ENCODE measurements around the gene ELMO1. TPM values are rescaled to one million over a fixed set of nuclear protein-coding genes. Genes with fewer than 3 reads are reported as not detected.

Gene ELMO1
- total RNA-seq, 2 donors from 2014 or later, result 15.6 to 24.6 TPM

DNA sequence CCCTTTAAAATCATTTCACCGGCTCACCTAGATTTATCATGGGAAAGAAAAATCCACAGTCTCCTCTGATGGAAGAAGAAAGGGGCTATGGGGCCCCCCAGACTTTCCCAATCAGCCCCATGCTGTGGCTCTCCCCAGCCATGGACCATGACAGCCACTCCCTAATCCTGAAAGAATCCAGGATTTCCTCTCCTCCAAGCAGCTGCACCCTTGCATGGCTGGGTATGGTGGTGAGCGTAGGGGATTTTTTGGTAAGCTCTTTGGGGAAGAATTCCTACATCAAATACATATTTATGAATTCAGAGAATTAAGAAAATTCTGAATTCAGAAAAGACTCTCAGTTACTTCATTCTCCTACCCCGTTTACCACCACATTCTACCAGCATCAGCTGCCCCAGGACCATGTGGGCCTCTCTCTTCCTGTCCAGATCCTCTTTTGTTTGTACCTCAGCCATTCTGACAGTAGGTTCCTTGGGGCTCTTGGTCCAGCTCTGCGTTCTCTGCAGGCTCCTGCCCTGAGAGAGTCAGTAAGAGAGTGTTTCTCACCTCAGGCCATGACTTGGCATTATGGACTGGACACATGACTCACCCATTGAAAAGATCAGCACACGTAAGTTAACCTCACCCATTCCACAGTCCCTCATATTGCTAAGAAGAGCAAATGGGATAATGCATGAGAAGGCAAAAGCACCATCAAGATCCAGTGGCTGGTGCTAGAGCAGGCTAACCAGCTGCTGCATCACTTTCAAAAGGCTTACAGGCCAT is 337.8 kb downstream of the ELMO1 start:
- DNase-seq (no peak), ATAC-seq (peak in 1 of 2 donors; percentile 51)
- intact Hi-C loops (cut with DNase I), result no loop called here

DNA sequence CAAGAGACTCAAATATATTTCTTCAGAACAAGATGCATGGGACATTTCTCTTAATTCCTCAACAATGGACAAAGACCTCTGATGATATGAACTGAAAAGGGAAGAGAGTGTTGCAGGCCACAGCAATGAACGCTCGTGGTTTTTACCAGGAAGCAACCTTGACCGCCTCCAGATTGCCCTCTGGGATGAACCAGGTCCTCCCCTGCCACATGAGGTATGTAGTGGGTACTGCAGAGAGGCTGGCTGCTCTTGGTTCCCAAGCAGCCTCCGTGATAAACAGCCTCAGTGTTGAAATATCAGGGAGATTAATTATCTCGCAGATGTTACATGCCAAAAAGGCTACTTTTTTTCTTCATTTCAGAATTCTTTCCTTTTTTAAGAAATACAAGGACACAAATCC is 338.8 kb downstream of the ELMO1 start:
- DNase-seq (no peak), ATAC-seq (peak in 1 of 2 donors; percentile 91)
- intact Hi-C loops (cut with DNase I), result no loop called here

DNA sequence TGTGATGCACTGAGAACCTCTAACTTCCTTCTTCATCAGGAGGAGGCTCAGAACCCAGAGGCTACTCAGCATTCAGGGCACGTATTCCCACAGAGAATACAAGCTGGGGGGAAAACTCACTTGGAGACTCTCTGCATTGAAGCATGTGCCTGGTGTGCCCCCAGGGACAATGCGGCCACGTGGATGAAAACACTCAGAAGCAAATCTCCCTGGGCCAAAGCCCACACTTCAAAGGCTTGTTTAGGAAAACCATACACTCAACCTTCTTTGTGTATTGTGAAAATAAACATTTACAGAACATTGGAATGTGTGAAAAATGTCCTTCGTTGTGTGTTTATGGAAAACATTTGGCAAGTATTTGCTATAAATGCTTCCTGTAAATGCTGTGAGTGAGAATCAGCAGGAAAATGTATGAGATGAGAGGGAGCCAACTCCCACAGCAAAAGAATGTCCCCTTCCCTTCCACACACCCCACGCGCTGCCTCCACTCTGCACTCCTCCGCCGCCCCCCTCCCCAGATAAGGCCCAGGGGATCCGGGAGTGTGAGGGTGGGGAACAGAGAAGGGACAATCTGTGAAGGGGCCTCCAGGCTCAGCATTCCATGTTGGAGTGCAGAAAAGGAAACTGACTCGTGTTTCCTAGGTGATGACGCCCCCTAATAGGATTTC is 339.5 kb downstream of the ELMO1 start:
- intact Hi-C loops (cut with DNase I), result no loop called here
- ATAC-seq (no peak), DNase-seq (no peak)

DNA sequence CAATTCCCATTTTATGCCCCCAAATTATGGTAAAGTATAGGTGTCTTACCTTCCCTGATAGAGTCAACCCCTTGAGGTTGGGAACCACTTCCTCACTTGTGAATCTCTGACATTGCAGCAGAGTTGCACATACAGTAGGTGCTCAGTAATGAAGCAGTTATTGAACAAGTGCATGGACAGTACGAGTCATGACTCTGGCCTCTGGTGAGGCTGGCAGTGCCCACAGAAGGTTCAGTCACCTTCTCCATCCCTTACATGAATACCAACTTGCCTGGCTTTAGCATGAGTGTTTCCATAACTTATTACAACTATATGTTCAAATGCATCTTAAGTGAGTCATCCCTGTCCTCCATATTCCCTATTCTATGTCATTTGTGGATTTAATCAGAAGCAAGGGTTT is 340.0 kb downstream of the ELMO1 start:
- intact Hi-C loops (cut with DNase I), result no loop called here
- ATAC-seq, result no peak
- no peak for DNase-seq

DNA sequence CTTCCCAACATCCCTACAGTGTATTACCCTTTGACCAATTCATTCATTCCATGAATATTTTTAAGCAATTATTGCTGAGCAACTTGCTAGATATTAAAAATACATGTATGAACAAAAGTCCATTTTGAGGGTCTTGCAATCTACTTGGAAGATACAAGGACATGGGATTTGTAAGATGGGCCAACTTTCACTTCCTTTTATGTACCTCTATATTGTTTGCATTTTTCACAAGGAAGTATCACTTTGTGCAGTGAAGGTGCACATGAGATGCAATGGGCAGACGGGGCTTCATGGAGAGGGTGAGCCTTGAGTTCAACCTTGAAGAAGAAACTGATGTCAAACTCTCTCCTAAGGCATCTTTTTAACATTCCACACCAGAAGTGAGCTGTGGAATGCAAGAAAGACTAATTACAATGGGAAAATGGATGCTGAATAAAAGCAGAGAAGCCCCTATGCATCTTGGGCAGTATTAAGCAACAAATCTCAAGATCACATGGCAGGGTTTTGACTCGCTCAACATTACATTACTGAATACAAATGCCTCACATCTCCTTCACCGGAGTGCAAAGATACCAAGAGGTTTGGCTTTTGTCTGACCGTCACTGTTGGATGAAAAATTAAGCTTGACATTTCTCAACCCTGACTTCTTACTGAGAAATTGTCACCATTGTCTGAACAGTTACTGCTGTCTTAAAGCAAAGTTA is 341.5 kb downstream of the ELMO1 start:
- DNase-seq, result no peak
- ATAC-seq, result no peak
- intact Hi-C loops (cut with DNase I), result no loop called here

DNA sequence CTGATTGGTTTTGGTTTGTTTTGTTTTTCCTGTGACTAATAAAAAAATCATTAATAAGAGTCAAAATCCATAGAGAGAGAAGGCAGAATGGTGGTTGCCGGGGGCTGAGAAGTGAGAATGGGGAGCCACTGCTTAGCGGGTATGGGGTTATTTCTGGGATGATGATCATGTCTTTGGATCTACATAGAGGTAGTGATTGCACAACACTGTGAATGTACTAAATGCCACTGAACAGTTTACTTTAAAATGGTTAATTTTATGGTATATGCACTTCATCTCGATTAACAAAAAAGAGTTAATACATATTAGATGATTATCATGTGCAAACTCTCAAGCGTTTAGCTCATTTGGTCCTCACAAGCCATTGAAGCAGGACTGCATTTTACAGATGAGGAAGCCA is 342.9 kb downstream of the ELMO1 start:
- DNase-seq (no peak), ATAC-seq (no peak)
- intact Hi-C loops (cut with DNase I), result no loop called here

DNA sequence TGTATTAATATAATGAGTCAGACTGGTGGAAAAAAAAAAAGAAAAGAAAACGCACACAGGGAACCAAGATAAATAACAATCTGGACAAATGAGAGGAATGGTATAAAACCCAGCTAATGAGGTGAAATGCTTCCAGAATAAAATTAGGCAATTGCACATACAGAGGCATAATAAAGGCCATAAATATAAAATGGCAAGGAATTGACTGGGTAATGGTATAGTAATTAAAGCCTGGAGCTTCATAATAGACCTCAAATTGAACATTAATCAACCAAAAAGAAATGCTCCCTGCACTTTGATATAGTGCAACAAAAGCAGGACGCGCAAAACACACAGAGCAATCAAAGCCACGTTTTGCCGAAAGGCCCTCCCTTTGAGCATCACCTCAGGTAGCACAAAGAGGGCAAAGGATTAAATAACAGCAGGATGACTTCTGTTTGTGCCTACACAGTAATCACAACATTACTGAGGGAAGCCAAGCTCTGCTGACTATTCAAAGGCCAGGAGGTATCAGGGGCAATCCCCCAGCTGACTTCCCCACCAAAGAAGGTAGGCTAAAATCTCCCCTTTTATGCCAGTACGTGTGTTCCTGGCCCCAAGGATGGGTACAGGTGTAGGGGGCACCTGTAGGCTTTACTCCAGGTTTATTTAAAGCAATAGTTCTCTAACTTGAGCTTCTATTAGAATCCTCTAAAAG is 343.7 kb downstream of the ELMO1 start:
- intact Hi-C loops (cut with DNase I), result no loop called here
- no peak for ATAC-seq
- DNase-seq, result no peak

DNA sequence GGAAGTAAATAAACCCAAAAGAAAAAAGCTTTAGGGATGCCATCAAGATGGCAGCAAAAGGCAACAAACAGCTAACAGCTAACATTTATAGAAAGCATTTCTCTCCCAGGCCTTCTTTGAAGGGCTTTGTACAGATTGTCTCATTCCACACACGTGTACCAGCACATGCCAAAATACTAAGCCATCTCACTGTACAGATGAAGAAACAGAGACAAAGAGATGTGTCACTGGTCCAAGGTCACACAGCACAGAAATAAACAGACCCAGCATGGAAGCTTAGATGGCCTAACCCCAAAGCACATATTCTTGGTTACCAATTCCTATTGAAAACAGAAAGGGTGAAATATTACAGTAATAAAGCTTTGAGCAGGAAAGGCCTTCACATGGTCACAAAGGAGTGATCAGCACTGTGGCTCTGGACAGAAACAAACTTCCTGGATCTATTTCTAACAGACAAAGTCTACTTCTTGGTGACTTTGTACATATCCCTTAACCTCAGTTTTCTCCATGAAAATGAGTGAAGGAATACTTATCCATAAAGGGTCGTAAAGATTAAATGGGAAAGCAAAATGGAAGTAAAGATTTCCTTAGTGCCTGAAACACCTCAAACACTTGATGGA is 346.0 kb downstream of the ELMO1 start:
- ATAC-seq (no peak), DNase-seq (no peak)
- intact Hi-C loops (cut with DNase I), result no loop called here

DNA sequence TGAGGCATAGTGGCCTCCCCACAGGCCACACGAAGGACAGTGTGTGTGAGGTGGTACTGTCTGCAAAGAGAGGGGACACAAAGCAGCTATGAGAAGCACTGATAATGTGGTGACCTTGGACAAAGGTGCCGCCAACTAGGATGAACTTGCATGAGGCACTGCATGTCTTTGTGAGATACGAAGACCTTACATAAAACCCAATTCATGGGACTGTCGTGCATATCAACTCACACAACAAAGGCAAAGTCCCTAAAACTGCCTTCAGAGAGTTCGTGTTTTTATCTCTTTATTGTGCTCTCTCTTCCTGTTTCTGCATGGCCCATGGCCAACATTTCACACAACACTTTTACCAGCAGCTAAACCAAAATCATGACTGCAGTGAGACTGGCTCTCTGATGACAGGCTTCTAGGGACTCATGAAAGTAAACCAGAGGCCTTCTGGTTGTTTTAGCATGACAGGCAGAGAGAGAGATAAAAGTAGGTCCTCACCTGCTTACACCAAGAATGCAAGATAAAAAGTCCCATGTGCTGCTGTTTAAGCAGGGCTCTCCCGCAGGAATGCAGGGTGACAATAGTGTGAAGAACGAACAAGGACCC is 347.8 kb downstream of the ELMO1 start:
- DNase-seq (no peak), ATAC-seq (peak in 1 of 2 donors; percentile 30)
- intact Hi-C loops (cut with DNase I), result no loop called here

DNA sequence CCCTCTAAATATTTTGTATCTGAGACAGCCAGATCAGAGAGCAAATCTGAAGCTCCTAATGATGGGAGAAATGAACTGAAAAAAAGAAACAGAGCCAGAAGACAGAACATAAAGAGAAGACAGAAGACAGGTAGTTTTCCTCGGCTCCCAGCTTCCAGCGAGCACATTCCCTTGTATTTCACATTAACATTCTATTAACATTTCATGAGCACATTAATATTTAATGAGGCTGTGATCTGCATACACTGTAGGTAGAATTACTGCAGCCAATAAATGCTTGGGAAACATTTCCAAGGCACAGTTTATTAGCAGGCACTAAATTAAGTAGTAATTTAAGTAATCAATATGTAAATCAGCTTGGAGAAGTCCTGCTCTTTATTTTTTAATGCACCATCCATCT is 349.9 kb downstream of the ELMO1 start:
- DNase-seq, result no peak
- no peak for ATAC-seq
- intact Hi-C loops (cut with DNase I), result no loop called here

DNA sequence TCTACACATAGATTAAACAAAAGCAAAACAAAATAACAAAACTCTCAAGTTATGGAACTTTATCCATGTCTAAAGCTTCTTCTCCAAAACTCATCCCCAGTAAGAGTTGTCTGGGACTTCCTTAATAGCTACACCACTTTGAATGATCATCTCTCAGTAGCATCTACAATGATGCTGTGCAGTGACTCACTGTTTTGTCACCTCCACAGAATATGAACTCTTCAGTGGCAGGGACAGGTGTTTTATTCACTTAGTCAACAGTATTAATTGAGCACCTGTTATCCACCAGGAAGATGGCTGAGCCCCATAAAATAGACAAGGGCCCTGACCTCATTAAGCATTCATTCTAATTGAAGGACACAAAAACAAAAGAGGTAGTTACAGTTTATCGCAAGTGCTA is 350.7 kb downstream of the ELMO1 start:
- ATAC-seq, result no peak
- no peak for DNase-seq
- intact Hi-C loops (cut with DNase I), result no loop called here

DNA sequence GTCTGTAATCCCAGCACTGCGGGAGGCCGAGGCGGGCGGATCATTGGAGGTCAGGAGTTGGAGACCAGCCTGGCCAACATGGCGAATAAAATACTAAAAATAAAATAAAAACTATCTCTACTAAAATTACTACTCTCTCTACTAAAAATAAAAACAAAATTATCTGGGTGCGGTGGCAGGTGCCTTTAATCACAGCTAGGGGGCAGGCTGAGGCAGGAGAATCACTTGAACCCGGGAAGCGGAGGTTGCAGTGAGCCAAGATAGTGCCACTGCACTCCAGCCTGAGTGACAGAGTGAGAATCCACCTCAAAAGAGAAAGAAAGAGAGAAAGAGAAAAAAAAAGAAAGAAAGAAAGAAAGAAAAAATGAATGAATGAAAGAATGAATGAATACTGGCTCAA is 351.4 kb downstream of the ELMO1 start:
- DNase-seq, result no peak
- intact Hi-C loops (cut with DNase I), result no loop called here
- ATAC-seq, result no peak

DNA sequence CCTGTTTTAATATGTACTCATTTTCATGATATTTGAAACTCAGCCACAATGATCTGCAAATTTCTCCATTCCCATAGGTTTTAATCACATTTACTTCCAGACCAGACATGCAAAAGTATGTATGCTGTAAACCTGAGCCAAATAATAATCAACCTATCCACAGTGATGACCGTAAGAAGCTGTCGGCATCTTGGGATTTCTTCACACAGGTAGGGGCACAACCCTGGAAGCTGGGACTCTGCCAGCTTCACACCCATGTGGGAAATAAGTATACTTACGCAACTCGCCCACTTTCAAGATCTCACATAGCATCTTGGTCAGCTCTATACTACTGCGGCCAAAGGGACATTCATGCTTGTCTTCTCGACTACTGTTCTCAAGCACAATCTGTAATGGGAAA is 352.3 kb downstream of the ELMO1 start:
- DNase-seq, result no peak
- ATAC-seq, result no peak
- intact Hi-C loops (cut with DNase I), result no loop called here

DNA sequence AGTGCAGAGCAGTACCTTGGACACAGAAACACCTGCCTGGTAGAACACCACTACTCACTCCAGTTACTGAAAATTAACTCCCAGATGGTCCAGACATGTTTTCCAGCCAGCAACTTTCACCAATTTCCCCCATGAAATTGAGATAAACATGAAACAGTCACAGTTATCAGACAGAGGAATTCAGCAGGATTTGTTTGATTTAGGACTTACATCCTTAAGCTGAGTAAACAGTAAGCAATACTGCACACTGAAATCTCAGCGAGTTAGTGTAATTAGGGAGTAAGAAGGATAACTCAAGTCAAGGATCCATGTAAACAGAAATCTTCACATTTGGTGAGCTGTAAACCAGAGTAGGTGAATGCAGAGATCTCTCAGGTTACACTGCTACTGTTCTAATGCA is 353.5 kb downstream of the ELMO1 start:
- DNase-seq, result no peak
- no peak for ATAC-seq
- intact Hi-C loops (cut with DNase I), result no loop called here

DNA sequence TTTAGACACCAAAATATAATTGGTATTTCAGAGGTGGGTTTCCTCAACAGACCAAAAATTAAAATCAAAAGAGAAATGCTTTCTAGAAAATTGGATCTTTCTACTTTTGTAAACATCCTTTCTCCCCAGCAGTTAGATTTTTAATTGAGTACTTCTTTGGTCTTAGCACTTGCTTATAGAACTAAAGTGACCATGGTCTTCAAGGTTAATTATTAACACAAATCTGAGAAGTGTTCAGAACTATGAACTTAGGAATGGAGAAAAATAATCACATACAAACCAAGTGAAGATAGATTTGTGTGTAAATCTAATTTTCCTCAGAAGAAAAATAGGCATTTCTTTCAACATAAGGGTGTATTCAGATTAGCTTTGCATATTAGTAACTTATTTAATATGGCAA is 355.4 kb downstream of the ELMO1 start:
- DNase-seq (no peak), ATAC-seq (no peak)
- intact Hi-C loops (cut with DNase I), result no loop called here

DNA sequence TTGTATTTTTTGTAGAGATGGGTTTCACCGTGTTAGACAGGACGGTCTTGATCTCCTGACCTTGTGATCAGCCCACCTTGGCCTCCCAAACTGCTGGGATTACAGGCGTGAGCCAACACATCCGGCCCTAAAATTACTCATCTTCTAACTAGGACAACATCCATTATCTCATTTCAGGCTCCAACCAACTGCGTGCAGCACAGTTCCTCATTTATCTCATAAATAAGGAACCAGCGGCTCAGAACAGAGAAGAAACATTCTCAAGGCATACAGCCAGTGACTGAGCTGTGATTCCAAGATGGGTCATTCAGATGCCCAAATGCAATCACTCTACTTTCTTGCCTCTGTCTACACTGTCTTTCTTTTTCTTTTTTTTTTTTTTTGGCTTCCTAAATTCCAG is 356.1 kb downstream of the ELMO1 start:
- DNase-seq (no peak), ATAC-seq (peak in 1 of 2 donors; percentile 71)
- intact Hi-C loops (cut with DNase I), result no loop called here

DNA sequence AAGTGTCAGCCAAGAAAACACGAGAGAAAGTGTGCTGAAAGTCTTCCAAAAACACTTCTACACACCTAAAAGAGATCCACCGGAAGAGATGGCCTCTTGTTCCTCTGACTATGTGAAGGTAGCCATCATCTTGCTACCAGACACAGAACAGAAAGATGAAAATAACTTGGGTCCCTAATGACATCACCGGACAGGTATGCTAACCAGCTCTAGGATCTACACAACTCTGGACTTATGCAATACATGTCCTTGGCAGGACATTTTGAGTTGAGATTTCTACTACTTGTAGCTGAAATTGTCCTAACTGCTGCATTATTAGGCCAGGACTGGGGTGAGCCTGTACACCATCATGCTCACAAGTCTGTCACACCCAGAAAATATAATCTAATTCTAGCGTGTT is 358.7 kb downstream of the ELMO1 start:
- DNase-seq, result no peak
- peak in 1 of 2 donors; percentile 32 for ATAC-seq
- intact Hi-C loops (cut with DNase I), result no loop called here

DNA sequence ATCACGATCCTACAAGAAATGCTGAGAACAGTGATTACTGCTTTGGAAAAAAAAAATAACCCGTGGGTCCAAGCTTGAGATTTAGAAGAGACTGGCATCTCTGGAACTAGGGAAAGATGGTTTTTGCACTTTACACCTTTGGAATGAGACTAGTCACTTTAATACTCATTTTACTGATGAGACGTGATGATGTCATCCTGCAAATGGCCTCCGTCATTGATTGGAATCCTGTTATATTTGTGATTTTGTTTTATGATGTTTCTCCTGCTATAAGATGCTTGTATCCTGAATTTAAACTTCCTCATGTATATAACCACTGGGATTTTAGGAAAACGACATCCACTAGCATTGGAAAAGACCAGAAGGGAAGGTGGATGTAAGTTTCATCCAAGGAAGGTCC is 363.1 kb downstream of the ELMO1 start:
- ATAC-seq, result no peak
- DNase-seq, result no peak
- intact Hi-C loops (cut with DNase I), result no loop called here

DNA sequence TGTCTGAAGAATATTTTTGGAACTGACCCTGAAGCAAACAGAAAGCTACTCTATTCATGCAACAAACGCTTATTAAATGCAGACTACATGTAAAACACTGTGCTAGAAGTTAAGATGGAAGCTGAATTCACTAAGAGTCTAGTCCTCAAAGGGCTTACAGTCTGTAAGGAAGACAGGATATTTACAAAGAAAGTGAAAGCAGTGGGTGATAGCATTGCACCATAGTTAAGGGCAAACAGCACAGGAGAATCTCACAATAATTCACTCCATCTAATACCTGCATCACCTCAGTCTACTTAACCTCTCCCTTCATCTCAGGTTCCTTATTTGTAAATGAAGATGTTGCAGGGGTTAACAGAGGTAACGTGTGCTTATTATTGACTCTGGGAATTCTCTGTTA is 364.4 kb downstream of the ELMO1 start:
- ATAC-seq (no peak), DNase-seq (no peak)
- intact Hi-C loops (cut with DNase I), result no loop called here
